ENCODE data around the gene BTN3A1. TPM values are rescaled to one million over a fixed set of nuclear protein-coding genes. Genes with fewer than 3 reads are reported as not detected.

Gene BTN3A1
- 1.9 to 2.9 TPM (median 2.1 TPM) in 5 replicates for total RNA-seq (2022; extraction: Qiagen RNA extraction)

GRCh38 chr6:26401987-26402658 is at the start of gene BTN3A1:
BTN3A1 (plus strand) TSS chr6:26402275; CDS start chr6:26405564, 3,289 bp downstream.

GRCh38 chr6:26457806-26458688 is 56.0 kb downstream of the BTN3A1 start, which contains the start of gene BTN2A1:
BTN2A1 (plus strand) TSS chr6:26457955; CDS start chr6:26458637, 682 bp downstream.

Other genes with a start within 250 kb of the BTN3A1 start
- 3.0 to 4.7 TPM (median 3.4 TPM) in 5 replicates for gene BTN3A2, start 37.1 kb upstream of the BTN3A1 start, total RNA-seq (2022; extraction: Qiagen RNA extraction)
- gene BTN2A2, start 19.2 kb upstream of the BTN3A1 start, total RNA-seq (2022; extraction: Qiagen RNA extraction), result 6.2 to 8.2 TPM (median 6.5 TPM) in 5 replicates
- 0.59 to 0.83 TPM (median 0.73 TPM) in 5 replicates for gene BTN3A3, start 38.2 kb downstream of the BTN3A1 start, total RNA-seq (2022; extraction: Qiagen RNA extraction)
- 16.9 to 22.9 TPM (median 19.1 TPM) in 5 replicates for gene BTN2A1, start 55.7 kb downstream of the BTN3A1 start, total RNA-seq (2022; extraction: Qiagen RNA extraction)
- gene BTN1A1, start 98.0 kb downstream of the BTN3A1 start, total RNA-seq (2022; extraction: Qiagen RNA extraction), result not detected in 5 replicates
- 63.9 to 86.3 TPM (median 79.0 TPM) in 5 replicates for gene HMGN4, start 136.1 kb downstream of the BTN3A1 start, total RNA-seq (2022; extraction: Qiagen RNA extraction)
- gene ABT1, start 194.7 kb downstream of the BTN3A1 start, total RNA-seq (2022; extraction: Qiagen RNA extraction), result 12.0 to 14.5 TPM (median 14.0 TPM) in 5 replicates

Measured in A549 treated with Mapracorat at 1 μM for 4 hours (cell line).